Stimulated activated CD4-positive, alpha-beta T cell treated with anti-CD3 and anti-CD28 coated beads, Interleukin-15, amount 100 ng/mL, for 24 hours (primary cell): Measurements from ENCODE around the gene EIF4E2.
"Not testable (repeated sequence)": the region's sequence is repeated elsewhere in the genome, so short reads cannot be mapped to it uniquely, and the experiment has no call there.

Source experiments
- DNase-seq: peaks from one replicate; pipeline ENCODE4 v3.0.0-alpha.2; 2020

Gene EIF4E2

DNA sequence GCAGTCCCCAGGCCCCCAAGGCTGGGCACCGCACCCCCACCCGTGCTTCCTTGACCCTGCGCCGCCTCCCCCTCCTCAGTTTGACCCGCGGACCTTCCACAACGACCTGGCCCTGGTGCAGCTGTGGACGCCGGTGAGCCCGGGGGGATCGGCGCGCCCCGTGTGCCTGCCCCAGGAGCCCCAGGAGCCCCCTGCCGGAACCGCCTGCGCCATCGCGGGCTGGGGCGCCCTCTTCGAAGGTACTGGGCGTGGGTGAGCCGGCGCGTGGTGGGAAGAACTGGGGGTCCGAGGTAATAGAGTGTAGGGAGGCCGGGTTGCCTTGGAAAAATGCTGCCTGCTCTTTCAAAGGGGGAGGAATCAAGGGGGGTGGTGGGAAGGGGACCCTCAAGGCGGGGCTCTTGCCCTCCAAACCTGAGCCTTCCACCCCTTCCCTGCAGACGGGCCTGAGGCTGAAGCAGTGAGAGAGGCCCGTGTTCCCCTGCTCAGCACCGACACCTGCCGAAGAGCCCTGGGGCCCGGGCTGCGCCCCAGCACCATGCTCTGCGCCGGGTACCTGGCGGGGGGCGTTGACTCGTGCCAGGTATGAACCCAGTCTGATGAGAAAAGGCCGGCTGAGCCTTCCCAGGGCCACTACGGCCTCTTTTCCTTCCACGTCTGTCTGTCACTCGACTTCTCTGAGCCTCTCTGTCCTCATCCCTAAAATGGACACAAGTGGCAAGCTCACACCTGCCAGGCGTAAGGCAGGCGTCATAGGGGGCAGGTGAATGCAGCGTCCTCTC, 27.7 kb upstream of the EIF4E2 start:
- DNase-seq = no peak

DNA sequence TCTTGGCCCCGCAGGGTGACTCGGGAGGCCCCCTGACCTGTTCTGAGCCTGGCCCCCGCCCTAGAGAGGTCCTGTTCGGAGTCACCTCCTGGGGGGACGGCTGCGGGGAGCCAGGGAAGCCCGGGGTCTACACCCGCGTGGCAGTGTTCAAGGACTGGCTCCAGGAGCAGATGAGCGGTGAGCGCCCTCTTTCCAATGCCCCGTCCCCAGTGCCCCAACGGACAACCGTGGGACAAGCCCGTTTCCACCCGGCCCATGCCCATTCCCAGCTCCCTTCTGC, 27.1 kb upstream of the EIF4E2 start:
- DNase-seq = no peak

- peak; percentile 69 for DNase-seq
These were observed 26.5 kb upstream of the EIF4E2 start for GRCh38 chr2:232523682-232524597.

DNA sequence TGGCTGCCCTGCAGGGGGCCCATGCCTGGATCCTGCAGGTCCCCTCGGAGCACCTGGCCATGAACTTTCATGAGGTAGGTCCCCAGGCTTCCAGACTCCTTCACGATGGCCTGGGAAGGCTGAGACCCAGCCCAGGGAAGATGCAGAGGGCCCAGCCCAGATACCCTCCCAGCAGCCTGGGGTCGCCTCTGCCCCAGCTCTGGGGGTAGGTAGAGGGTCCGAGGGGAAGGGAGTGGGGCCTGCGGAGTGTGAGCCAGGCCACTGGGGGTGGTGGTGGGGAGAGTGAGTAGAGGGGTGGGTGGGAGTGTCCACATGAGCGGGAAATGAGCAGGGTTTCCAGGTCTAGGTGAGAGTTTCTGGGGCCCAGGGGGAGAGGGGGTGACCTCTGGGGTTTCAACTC, 25.7 kb upstream of the EIF4E2 start:
- DNase-seq = no peak

DNA sequence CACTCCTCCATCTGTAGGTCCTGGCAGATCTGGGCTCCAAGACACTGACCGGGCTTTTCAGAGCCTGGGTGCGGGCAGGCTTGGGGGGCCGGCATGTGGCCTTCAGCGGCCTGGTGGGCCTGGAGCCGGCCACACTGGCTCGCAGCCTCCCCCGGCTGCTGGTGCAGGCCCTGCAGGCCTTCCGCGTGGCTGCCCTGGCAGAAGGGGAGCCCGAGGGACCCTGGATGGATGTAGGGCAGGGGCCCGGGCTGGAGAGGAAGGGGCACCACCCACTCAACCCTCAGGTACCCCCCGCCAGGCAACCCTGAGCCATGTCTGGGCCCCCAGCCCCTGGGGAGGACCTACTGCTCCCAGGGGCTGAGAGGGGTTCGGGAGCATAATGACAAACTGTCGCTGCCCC, 25.3 kb upstream of the EIF4E2 start:
- no peak for DNase-seq

DNA sequence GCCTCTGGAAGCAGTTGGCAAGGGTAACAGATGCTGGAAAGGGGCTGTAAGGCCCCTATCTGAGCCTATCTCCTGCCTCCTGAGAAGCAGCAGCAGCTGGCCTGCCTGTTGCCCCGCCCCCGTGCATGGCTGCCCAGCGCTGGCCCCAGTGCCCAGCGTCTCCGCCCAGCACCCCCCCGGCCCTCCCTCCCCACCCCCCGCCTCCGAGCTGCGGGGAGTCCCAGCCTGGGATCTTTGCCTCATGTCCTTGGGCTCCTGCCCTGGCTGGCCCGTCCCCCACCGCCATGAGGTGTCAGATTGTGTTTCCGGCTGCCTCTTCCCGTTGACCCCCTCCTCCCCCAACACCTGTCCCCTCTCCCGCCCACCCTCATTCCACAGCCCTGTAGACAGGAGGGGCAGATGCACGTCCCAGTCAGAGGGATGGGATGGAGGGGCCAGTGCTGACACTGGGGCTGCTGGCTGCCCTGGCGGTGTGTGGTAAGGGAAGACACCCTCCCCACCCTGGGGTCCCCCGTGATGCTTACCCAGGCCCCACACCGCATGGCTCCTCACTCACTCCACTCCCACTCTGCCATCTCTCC, 24.6 kb upstream of the EIF4E2 start, which contains the start of gene CHRND:
Gene CHRND (plus strand): TSS at position 370 of the 581 bp plus-strand sequence. CDS start 56 bp downstream, at position 426.
- DNase-seq = no peak

DNA sequence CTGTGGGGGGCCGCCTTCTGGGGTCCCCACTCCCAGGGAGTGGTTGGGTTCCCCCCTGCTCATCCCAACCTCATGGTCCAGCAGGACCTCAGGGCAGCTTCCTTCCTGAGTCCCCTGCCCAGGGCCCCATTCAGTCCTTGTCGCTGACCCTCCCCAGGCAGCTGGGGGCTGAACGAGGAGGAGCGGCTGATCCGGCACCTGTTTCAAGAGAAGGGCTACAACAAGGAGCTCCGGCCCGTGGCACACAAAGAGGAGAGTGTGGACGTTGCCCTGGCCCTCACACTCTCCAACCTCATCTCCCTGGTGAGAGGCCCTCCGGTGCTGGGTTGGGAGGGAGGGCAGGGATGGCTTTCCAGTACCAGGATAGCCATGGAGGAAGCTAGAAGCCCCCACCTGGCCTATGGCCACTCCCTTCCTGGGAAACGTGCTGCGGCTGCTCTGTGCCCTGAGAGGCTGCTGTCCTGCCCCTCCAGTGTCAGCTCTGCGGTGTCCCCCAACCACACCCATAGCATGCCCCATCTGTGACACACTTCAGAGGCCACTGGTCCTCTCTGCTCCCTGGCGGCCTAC, 24.0 kb upstream of the EIF4E2 start:
- no peak for DNase-seq

DNA sequence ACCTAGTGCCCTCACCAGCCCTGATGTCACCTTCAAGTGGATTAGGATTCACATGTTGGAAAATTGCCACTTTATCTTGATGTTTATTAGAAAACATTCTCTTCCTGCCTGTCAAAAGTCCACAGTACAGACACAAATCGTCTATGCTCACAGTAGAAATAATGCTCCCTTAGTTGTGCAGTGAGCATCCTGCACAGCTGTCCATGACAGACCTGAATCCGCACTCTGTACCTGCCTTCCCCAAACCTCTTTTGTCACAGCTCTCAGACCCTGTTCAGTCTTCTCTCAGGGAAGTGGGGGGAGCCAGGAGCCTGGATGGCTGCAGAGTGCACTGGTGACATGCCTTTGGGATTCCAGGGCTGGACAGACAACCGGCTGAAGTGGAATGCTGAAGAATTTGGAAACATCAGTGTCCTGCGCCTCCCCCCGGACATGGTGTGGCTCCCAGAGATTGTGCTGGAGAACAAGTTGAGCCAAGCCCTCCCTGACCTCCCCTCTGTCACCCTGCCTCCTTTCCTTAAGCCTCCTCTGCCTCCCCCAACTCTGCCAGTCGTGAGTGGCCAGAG, 22.5 kb upstream of the EIF4E2 start:
- DNase-seq = no peak

DNA sequence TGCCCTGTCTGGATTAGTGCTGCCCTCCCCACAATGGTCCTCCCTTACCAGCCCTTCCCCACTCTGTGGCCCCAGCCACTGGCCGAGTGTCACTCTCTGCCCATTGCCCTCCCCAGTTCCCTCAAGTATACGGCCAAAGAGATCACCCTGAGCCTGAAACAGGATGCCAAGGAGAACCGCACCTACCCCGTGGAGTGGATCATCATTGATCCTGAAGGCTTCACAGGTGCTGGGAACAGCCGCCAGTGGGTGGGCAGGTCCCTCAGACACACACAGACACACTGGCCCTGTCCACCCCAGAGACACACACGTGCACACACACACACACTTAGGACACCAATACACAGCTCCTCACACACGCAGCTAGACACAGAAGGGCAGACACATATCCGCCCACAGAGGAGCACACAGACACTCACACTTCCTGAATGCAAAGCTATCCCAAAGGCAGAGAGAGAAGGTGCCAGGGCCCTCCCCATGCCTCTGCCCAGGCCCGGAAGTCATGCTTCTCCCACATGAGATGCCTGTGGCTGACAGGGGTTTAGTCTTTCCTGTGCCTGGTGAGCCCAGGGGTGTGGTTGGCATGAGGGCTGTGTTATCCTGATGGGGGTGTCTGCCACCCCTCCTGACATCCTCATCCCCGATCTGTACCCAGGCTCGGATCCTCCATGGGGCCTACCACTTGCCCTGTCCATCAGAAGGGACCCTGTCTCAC, 21.6 kb upstream of the EIF4E2 start:
- DNase-seq = no peak

- DNase-seq = no peak
These were observed 20.5 kb upstream of the EIF4E2 start for GRCh38 chr2:232529806-232530547.

- DNase-seq = no peak
These were observed 19.7 kb upstream of the EIF4E2 start for GRCh38 chr2:232530626-232531260.

DNA sequence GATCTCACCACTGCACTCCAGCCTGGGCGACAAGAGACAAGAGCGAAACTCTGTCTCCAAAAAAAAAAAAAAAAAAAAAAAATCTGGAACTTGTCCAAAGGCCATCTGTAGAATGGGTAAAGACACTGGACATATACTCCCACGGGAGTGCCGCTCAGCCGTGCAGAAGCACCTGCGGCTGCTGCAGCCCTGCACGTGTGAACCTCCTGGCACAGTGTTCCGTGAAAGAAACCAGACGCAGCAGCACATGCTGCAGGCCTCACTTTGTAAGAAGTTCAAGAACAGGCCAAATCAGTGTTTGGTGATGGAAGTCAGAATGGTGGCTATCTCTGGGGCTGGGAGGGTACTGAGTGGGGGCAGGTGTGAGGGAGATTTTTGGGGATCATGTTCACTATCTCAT, 18.1 kb upstream of the EIF4E2 start:
- DNase-seq = no peak

- DNase-seq = not testable (repeated sequence)
These were observed 17.7 kb upstream of the EIF4E2 start for GRCh38 chr2:232532821-232533220.

GRCh38 chr2:232533944-232534710, 16.4 kb upstream of the EIF4E2 start:
- DNase-seq = no peak

- DNase-seq = no peak
These were observed 15.4 kb upstream of the EIF4E2 start for GRCh38 chr2:232534940-232535651.

GRCh38 chr2:232535761-232536530, 14.5 kb upstream of the EIF4E2 start:
- DNase-seq = no peak

DNA sequence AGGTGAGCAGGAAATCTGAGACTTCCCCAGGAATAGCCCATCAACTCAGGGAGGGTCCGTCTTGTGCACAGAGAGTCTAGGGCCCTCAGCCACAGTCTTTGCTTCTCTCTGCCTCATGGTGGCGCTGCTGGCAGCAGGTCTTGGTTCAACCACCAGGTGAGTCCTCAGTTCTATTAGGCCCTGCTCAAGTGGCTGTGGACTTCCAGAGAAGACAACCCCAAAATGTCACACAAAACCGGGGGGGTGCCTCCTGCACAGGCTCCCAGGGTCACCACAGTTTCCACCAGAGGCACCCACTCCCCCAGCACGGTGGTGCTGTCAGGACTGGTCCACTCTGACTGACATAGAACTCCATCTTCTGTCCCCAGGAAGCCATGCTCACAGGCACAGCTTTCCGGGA, 13.4 kb upstream of the EIF4E2 start:
- DNase-seq = no peak

GRCh38 chr2:232537499-232537898, 13.0 kb upstream of the EIF4E2 start:
- no peak for DNase-seq

DNA sequence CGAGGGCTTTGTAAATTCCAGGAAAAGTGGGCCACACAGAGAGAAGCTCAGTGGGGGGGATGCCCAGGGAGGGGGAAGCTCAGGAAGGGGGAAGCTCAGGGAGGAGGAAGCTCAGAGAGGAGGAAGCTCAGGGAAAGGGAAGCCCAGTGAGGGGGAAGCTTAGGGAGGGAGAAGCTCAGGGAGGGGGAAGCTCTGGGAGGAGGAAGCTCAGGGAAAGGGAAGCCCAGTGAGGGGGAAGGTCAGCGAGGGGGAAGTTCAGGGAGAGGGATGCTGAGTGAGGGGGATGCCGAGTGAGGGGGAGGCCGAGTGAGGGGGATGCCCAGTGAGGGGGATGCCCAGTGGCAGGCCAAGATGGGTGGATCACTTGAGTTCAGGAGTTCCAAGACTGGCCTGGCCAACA, 11.8 kb upstream of the EIF4E2 start:
- no peak for DNase-seq
